SW480 (cell line): ENCODE measurements around the gene NF2.
"Not testable (repeated sequence)": the region's sequence is repeated elsewhere in the genome, so short reads cannot be mapped to it uniquely, and the experiment has no call there.

Experiments
- DNase-seq: peaks from one replicate; pipeline ENCODE4 v3.0.0-alpha.2; 2016; ENCODE audit warnings: low spot score

The NF2 gene

DNA sequence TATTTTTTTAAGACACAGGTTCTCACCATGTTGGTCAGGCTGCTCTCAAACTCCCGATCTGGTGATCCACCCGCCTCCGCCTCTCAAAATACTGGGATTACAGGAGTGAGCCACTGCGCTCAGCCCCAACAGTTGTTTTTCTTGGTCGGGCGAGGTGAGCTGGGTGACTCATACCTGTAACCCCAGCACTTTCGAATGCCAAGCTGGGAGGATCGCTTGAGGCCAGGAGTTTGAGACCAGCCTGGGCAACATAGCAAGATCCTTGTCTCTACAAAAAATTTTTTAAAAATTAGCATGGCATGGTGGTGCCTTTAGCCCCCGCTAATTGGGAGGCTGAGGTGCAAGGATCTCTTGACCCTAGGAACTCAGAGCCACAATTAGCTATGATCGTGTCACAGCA, 7.0 kb upstream of the NF2 start:
- no peak for DNase-seq

- DNase-seq: not testable (repeated sequence)
These were observed 5.4 kb upstream of the NF2 start for GRCh38 chr22:29597871-29598683.

- DNase-seq: no peak
These were observed 4.8 kb upstream of the NF2 start for GRCh38 chr22:29598684-29599020.

GRCh38 chr22:29604076-29604360, 585 bp downstream of the NF2 start:
- DNase-seq: no peak

DNA sequence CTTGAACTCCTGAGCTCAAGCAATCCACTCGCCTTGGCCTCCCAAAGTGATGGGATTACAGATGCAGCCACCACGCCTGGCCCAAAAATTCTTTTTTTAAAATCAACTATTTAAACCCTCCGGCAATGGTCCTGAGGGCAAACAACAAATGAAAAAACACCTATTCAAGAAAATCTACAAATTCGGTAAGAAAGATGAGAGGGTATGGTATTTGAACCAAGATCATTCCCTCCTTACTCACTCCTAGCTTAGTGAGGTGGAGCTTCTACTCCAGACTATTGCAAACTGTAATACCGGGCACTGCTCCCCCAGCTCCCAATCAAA, 2.1 kb downstream of the NF2 start:
- no peak for DNase-seq

DNA sequence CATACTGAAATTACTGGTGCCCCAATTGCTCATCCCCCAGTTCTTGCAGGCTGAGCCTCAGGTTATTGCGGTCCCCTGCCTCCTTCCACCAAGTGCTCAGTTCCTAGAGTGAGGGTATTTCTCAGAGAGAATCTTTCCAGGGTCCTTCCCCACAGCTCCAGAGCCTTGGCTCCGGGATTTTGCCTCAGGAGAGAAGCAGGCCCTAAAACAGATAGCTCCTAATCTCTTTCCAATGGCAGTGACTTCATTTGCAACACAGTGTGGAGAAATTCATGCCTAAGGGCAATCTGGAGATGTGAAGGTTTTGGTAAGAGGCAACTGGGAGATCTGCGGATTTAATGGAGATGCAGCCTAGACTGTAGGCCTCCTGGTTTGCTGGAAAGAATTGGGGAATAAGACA, 2.9 kb downstream of the NF2 start:
- DNase-seq: no peak

GRCh38 chr22:29607426-29607825, 4.0 kb downstream of the NF2 start:
- DNase-seq: no peak

DNA sequence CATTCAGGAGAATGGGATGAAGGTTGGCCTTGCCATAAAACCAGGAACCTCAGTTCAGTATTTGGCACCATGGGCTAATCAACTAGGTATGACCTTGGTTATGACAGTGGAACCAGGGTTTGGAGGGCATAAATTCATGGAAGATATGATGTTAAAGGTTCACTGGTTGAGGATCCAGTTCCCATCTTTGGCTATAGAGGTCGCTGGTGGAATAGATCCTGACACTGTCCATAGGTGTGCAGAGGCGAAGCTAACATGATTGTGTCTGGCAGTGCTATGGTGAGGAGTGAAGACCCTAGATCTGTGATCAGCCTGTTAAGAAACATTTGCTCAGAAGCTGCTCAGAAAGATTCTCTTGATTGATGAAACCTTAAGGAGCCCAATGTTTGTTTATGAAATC, 5.7 kb downstream of the NF2 start:
- DNase-seq: no peak

DNA sequence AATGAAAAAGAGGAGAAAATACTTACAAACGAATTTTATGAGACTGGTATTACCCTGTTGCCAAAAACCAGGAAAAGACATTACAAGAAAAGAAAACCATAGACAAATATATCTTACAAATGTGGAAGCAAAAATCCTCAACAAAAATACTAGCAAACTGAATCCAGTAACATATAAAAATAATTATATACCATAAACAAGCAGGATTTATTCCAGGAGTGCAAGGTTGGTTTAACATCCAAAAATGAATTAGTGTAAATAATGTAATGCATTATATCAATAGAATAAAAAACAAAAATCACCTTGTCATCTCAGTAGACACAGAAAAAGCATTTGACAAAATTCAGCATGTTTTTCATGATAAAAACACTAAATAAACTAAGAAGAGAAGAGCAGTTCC, 7.3 kb downstream of the NF2 start:
- no peak for DNase-seq

DNA sequence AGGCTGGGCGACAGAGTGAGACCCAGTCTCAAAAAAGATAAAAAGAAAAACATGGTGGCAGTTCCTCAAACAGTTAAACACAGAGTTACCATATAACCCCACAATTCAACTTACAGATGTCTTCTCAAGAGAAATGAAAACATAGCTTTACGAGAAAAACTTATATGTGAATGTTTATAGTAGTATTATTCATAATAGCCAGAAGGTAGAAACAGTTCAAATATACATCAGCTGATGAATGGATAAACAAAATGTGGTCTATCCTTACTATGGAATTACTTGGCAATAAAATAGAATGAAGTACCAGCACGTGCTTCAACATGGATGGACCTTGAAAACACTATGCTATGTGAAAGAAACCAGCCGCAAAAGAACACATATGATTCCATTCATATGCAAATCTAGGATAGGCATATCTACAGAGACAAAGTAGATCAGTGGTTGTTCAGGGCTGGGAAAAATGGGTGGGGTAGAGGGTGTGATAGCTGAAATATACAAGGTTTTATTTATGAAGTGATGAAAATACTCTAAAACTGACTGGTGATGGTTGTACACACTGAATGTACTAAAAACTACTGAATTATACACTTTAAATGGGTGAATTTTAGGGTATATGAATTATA, 12.4 kb downstream of the NF2 start:
- DNase-seq: no peak

GRCh38 chr22:29617922-29618629, 14.6 kb downstream of the NF2 start:
- peak; percentile 32 for DNase-seq

DNA sequence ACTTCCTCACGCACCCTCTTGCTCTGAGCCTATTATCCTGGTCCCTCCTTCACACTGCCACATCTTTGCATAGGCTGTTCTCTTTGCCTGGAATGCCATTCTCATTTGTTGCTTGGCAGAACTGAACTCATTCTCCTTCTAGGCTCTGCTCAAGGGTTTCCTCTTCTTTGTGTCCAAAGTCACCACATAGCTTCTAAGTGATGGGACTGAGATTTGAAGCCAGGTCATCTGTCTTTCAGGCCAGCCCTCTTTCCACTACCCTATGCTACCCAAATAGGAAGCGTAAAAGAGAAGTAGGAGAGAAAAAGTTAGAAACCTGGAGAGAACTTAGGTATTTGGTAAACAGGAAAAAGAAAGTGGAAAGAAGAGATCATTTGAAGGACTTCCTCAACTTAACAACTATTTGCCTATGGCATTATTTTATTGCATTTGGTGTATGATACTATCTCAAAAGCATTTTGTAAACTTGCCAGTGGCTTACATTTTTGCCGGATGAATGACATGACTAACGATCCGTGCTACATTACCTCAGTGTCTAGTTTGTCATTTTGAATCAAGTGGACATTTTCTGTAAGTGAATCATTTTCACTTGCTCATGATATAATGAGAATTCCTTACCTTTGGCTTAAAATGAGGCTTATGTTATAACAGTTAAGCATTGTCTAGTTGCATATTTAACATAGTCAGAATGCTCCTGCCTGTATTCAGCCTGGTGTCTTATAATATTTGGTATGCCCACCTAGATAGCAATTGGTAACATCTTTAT, 18.5 kb downstream of the NF2 start:
- DNase-seq: peak; percentile 73

DNA sequence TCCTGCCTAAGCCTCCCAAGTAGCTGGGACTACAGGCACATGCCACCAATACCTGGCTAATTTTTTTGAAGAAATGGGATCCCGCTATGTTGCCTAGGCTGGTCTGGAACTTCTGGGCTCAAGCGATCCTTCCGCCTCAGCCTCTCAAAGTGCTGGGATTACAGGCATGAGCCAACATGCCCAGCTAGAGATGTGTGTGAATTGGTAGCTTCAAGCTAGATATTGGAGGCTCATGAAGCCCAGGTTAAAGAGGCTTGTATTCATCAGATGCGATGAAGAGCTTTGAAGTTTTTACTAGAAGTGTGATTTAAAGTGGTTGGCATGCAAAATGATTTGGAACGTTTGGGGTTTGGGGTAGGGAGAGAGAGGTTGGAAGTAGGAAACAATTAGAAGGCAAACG, 19.6 kb downstream of the NF2 start:
- DNase-seq: peak; percentile 14

GRCh38 chr22:29623553-29624169, 20.2 kb downstream of the NF2 start:
- no peak for DNase-seq

DNA sequence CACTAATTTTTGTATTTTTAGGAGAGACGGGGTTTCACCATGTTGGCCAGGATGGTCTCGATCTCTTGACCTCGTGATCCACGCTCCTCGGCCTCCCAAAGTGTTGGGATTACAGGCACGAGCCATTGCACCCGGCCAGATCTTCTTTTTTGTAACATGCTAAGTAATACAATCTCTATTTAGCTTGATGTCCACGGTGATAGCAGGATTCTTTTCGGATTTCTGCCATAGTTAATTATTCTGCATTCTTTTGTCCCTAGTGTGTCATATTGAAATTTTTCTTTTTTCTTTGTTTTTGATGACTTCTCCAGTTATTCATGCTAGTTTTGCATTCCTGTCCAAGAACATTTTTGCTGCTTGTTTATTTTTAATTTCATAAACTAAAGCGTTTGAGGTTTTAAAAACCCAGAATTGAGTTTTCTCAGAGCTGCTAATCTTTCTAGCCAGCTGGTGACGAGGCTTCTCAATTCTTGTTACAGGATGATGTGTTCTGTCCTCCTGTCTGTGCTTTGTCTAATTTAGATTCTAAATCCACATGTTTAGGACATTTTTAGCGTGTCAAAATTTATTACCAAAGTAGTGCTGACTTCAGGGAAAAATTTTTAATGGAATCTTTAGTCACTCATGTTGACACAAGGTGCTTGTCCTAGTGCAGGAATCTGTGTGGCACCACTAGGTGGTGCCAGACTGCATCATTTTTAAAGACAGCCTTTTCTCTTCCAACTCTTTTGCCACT, 21.8 kb downstream of the NF2 start:
- DNase-seq: peak; percentile 53

- no peak for DNase-seq
These were observed 23.2 kb downstream of the NF2 start for GRCh38 chr22:29626497-29627195.

DNA sequence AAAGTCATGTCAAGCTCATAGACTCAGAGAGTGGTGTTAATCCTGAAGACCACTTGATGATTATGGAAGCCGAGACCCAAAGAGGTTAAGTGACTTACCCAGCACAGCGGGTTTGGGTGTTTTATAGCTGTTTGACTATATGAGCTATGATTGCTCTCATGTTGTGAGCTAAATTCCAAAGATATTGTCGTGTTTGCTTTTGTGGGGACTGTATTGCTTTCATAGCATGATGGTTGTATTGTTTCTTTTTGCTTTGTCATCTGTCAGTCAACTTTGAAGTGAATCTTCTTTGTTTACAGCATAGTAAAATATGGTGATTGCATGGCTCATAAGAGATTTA, 23.7 kb downstream of the NF2 start:
- DNase-seq: no peak

DNA sequence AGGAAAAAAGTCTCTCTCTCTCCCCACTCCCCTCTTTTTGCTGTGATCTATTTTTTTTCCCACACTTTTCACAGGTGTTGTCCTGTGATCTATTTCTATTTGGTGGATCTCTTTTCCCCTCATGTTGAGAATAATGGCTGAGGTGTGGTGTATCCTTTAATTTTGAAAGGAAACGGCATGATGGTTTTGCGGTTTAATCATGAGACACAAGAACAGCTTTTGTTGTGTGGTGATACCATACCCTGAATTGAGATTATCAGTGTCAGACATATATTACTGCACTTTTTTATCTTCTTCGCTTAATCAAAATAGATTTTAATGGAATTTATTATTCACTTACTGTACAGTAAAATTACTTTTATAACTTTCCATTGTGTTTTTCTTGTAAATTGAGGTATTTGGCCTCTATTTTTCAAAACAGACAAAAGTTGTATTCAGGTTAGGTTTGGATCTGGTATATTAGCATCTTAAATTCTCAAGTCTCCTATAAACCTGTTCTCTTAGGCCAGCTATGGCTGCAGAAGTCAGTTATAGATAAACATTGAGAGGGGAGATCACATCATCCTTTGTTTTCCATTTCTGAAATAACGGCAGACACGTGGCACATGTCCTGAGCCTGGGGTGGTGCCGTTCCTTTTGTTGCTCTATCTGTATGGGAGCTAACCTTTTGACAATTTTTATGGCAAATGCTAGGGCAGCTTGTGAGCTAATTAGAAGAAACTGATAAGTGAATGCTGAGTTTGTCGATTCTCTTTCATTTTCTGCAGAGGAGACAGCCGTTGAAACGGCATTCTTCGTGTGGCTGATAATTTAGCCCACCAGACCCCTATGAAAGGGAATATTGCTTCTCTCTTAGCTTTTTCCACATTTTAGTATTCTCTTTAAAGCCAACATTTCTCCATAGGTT, 25.8 kb downstream of the NF2 start:
- DNase-seq: no peak

DNA sequence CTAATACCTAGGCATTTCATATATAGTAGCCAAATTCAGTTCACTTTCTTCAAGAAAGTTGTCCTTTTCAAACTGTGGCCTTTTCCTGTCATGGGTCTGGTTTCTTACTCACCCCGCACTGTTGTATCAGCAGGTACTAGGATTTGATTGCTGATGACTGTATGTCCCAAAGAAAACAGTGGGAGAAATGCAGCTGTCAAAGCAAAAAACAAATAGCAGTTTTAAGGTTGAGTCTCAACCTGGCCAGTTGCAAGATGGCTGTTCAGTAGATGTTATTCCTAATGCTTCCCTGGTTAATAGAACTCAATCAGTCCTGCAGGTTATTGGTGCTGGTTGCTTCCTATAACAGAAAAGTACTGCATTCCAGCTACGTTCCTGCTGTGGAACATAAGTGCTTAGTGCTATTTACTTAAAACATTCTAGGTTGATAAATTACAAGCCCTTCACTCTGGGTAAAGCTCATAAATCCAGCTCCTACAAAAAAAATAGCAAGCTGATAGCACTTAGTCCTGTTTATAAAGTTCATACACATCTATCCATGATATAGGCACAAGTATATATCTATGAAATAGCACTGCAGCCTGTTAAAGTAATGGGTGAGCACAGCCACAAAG, 26.6 kb downstream of the NF2 start:
- no peak for DNase-seq

DNA sequence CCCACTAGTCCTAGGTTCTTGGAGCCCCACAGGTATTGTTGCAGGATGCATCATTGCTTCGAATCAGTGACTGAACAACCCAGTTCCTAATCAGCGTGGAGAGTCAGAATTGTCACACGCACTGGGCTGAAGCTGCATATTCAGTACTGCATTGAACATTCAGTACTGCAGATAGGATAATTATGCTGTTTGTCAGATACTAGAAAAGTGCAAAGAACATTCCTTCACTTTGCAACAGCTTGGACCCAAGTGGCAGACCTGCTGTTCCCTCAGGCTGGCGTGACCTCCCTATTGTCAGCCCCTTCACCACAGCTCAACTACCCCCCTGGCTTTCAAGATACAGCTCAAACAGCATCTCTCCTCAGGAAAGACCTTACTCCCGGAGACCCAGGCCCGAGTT, 27.6 kb downstream of the NF2 start:
- DNase-seq: no peak
